Right forelimb (tissue), 1 donor: ENCODE results near the gene S100A7.
"Not testable (repeated sequence)": the region's sequence is repeated elsewhere in the genome, so short reads cannot be mapped to it uniquely, and the experiment has no call there.

Experiments used
- DNase-seq: peaks from one replicate; pipeline ENCODE4 v3.0.0-alpha.2; 2018

The S100A7 gene

GRCh38 chr1:153429266-153430165 is 30.9 kb downstream of the S100A7 start:
- DNase-seq = no peak

- DNase-seq = no peak
These were observed 31.7 kb downstream of the S100A7 start for GRCh38 chr1:153428791-153429190.

DNA sequence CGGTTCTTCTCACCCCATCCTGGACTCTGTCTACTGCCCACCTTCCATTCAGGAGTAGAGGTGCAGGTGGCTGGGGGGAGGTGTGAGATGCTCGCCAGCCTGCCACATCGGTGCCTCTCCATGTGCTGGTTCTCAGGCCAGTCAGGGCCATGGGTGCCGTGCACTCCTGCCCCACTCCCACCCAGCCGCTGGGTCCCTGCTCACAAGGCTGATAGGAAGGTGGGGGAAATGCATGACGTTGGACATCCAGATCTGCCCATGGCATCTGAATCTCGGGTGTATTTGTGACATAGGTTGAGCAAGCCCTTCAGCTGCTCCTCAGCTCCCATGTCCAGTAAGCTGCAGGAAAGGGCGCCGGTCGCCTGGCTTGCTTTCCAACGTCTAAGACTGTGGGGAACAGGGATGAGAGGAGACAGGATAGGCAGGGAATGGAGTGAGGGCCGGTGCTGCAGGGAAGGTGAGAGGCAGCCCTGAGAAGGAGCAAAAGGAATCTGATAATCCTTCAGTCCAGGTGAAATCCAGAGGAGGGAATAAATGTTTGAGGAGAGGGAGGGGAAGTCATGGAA is 32.3 kb downstream of the S100A7 start:
- no peak for DNase-seq

DNA sequence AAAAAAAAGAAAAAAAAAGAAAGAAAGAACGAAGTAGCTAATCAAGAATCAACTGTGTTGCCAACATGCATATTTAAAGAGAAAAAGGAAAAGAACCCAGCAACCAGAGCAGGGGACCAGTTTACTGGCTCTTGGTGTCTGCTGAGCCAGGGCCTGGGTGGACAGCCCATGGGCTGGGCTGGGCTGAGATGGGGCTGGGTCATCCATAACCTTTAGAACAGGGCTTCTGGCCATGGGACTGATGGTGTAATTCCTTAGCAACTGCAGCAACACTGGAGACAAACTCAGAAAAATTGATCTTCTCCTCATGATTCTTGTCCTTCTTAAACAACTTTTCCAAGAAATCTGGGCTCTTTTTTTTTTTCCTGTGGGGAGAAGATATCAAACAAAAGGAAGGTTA is 33.6 kb downstream of the S100A7 start:
- DNase-seq = no peak

DNA sequence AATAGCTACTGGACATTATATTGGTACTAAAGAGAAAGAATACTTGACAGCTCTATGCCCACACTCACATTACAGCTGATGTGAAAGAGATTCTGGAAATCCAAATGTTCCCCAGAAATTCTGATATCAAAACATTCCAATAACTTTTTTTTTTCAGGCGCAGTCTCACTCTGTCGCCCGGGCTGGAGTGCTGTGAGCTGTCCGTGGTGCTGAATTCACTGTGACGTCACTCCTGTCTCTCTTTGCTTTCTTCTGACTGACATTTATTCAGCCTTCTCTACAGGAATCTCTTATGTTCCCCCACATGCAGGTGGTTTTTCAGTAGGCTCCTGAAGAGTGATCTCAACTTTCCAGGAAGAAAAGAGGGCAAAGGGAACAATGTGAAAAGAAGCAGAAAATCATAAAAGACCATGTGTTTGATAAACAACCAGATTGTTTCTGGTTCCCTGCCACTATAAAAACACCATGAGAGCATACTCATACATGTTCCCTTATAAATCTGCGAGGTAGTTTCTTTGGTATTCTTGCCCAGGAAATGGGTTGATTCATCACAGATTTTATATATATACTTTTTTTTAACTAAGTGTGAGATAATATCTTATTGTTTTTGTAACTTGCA is 37.9 kb downstream of the S100A7 start:
- DNase-seq = peak; percentile 77

- no peak for DNase-seq
These were observed 40.1 kb downstream of the S100A7 start for GRCh38 chr1:153420306-153420705.

- not testable (repeated sequence) for DNase-seq
These were observed 41.0 kb downstream of the S100A7 start for GRCh38 chr1:153419436-153419793.

DNA sequence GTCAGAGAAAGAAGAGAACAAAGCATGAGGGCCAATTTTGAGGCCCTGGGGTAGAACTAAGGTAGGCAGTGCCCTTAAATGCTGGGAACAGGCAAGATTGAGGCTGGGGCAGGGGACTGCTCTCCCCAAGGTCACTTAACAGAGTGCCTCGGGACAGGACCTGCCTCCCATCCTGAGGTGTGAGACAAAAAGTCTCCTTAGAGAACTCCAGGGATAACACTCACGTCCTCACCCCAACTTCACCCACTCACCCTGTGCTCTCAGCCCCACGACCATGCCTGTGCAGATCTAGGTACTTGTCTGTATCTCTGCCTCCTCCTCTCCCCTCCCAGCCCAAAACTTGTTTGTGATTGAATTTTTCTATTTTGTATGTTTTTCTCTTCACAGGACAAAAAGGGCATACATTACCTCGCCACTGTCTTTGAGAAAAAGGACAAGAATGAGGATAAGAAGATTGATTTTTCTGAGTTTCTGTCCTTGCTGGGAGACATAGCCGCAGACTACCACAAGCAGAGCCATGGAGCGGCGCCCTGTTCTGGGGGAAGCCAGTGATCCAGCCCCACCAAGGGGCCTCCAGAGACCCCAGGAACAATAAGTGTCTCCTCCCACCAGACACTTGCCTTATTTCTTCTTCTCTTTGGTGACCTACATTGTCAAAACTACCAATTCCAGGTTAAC is 41.6 kb downstream of the S100A7 start:
- not testable (repeated sequence) for DNase-seq

DNA sequence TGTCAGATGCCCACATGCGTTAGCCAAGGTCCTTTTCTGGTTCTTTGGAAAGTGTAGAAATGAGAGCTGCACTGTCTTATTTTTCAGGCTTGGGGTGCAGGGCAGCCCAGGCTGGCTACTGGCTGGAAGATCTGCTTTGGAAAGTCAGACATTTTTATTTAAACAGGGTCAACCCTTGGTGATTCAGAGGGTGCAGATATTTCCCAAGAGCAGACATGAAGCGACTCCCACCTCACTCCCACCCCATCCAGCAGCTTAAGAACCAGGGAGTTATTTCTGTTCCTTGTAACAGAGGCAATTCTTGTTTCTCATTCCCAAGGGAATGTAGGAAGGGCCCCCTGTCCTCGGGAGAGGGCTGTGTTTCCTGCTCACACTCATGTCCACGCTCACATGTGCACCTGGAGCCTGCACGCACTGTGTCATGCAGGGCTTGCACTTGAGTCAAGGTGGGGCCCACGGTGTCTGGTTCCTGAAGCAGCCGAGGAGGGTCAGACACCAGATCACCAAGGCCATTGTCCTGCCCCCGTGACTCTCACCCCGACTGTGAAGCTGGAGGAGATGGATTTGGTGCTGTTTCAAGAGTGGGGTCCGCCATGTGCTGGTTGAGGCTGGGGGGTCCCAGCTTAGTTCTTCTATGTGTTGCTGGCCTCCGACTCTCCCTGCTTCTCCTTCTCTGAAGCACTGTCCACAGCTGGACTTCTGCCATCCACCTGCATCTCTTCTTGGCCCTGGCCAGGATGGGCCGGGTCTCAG is 43.1 kb downstream of the S100A7 start:
- no peak for DNase-seq

DNA sequence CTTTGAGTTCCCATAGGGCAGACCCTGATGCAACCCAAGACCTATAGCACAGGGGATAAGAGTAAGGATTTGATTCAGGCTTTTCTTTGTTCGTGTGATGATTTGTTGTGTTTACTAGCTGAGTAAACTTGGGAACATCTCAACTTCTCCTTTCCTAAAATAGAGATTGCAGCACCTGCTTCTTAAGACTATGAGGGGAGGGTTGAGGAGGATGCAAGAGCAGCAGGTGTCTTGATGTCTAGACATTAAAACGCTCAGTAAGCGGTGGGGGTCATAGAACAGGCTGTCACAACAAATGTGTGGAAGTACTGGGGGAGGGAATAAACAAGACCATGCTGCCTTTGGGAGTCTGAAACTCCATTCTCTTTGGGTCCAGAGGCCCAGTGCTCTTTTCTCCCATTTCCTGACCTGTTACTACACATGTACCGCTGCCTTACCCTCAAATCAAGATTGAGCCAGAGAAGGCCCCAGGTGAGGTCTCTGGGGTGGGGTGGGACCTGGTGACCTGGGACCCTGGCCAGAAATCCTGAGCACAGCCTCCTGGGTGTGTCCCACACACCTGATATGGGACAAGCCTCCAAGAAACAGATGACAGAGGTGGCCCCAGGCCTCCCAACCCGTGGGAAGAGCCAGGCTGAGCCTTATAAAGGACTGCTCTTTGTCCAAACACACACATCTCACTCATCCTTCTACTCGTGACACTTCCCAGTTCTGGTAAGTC is 44.4 kb downstream of the S100A7 start, which contains the start of gene S100A7A:
TSS of gene S100A7A (plus strand) at position 671 of the 721 bp plus-strand sequence. CDS start 1,563 bp downstream, outside the sequence.
- no peak for DNase-seq

DNA sequence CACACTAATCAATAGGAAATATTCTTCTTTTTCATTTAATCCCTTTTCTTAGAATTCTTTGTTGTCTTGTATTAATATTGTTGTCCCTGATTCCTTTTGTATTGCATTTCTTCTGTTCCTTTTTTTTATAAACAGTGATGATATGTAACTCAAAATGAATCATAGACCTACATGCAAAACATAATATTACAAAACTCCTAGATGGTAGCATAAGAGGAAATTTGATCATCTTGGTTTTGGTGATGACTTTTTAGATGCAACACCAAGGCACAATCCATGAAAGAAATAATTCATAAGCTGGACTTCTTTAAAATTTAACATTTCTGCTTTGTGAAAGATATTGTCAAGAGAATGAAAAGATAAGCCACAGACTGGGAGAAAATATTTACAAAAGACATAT is 46.5 kb downstream of the S100A7 start:
- DNase-seq = not testable (repeated sequence)
